T-helper 9 cell (primary cell): Measurements from ENCODE around the gene AASS.

Source experiments
- DNase-seq: peaks from one replicate; pipeline ENCODE4 v3.0.0-alpha.2; 2020

Gene AASS

DNA sequence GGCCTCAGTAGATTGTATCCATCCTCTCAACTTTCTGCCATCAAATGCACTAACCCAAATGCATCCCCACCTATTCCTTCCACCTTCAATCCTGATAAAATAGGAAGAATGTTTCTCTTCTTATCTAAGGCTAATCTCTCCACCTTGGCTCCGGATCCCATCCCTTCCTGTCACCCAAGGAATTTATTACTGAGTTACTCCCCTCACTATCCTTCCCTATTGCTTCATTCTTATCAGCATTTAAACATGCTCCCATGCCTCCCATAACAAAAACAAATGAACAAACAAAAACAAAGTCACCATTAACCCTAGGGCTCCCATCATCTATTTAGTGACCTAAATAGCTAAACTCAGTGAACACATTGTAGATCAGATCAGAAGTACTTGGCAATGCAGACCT lies 25.3 kb downstream of the AASS start:
- DNase-seq = no peak

DNA sequence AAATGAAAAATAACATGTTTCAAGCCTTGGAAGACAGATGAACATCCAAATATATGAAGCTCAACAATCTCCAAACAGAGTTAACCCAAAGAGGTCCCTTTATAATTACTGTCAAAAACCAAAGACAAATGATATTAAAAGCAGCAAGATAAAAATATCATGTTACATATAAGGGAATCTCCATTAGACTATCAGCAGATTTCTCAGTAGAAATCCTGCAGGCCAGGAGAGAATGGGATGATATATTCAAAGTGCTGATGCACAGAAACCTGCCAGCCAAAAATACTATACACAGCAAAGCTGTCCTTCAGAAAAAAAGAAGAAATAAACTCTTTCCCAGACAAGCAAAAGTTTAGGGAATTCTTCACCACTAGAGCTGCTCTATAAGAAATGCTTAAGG lies 41.0 kb downstream of the AASS start:
- DNase-seq = no peak

DNA sequence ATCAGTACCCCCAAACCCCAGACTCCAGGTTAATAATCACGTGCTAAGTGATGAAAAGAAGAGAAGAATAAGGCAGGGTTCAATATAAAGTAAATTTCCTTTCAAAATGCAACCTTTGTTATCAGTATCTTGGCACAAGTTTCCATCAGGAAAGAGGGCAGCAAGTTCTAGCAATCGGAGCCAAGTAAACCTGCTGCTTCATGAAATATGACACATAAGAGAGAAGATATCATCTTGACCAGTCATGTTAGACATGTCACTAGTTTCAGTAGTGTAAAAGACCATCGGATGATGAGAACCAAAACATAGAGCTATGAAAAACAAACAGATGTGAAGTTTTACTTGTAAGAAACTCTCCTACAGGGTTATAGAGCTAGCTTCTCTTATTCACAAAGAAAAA lies 44.0 kb downstream of the AASS start:
- DNase-seq = no peak

DNA sequence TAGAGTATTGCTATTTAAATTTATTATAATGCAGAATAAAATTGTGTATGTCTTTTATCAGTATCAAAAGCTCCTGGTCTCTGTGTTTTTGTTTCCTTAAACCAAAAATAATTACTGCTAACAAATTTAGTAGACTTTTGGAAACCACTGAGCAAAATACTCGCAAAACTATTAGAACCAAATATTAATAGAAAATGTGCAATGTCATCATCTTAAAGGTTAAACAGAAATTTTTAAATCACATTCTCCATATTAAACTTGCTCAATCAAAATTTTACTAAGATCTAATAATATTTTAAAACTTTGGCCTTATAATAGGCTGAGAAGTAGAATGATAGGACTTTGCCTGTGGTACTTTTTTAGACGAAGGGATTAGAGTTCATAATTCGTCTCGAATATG lies 48.4 kb downstream of the AASS start:
- DNase-seq = no peak

DNA sequence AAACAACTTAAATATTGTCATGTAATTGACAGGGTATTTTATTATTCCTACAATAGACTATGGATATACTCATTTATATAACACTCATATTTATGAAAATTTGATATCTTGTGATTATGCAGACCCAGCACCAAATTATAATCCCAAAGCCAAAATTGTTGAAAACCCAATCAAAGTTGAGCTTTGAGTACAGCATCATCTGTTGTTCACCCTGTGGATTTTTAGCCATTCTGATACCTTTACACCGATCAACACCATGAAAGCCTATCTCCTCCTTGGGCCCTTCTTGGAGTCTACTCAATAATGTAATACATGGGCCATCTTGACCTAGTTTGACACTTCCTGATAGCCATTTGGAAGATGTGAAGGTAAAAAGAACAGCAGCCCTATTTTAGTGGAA lies 49.5 kb downstream of the AASS start:
- DNase-seq = no peak

DNA sequence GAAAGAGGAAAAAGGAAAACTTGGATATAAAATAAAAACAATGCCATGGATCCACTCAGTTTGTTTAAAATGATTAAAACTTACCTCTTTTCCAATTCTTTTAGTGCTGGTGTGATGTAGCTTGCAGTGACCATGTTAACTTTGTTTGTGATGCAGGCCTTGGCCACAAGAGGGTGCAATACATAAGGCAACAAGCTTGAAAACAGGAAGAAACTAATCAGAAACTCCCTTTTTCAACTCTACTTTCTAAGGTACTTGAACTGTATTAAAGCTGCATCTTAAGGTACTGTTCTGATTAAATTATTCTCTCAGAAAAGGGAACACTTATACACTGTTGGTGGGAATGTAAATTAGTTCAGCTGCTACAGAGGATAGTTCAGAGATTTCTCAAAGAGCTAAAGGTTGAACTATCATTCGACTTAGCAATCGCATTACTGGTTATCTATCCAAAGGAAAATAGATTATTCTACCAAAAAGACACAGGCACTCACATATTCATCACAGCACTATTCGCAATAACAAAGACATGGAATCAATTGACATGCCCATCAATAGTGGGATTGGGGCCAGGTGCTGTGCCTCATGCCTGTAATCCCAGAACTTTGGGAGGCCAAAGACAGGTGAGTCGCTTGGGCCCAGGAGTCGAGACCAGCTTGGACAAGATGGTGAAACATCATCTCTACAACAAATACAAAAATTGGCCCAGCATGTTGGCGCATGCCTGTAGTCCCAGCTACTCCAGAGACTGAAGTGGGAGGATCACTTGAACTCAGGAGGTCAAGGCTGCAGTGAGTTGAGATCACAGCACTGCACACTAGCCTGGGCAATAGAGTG lies 50.9 kb downstream of the AASS start:
- DNase-seq = peak; percentile 11

DNA sequence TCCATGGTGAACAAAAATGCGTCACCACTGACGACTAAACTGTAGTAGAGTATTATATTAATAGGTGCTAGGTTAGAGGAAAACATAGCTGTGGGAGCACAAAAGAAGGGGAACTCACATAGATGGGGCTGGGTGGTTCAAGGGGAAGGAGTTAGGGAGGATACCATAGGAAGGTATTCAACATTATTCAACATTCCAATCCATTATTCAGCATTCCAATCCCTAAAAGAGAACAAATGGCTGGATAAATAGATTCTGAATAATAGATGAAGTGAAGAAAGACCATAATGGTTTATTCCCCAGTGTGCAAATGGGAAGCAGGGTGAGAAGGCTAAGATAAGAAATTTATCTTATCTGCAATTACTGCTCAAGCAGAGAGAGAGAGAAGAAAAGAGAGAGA lies 61.4 kb downstream of the AASS start:
- no peak for DNase-seq

DNA sequence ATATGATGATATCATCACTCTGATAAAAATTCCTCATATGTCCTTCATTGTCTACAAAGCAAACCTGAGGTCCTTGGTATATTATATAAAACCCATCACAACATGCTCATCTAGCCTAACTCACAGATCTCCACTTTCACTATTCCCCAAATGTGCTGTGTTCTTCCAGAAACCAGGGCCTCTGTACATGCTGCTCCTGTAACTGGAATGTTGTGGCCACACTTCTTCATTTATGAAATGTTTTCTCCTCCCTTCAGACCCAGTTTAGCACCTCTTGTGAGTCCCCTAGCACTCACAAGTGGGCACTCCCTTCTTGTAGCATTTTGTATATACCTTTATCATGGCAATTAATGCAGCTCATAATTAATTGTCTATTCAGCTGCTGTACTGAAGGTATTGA lies 61.9 kb downstream of the AASS start:
- no peak for DNase-seq

DNA sequence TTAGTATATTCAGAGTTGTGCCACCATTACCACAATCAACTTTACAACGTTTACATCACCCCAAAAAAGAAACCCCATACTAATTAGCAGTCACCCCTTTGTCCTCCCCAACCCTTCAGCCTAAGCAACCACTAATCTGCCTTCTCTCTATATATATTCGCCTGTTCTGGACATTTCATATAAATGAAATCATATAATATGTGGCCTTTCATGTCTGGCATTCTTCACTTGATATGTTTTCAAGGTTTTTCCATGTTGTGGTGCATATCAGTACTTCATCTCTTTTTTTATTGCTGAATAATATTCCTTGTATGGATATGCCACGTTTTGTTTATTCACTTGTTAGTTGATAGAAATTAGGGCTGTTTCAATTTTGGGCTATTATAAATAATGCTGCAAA lies 70.4 kb downstream of the AASS start:
- DNase-seq = no peak

DNA sequence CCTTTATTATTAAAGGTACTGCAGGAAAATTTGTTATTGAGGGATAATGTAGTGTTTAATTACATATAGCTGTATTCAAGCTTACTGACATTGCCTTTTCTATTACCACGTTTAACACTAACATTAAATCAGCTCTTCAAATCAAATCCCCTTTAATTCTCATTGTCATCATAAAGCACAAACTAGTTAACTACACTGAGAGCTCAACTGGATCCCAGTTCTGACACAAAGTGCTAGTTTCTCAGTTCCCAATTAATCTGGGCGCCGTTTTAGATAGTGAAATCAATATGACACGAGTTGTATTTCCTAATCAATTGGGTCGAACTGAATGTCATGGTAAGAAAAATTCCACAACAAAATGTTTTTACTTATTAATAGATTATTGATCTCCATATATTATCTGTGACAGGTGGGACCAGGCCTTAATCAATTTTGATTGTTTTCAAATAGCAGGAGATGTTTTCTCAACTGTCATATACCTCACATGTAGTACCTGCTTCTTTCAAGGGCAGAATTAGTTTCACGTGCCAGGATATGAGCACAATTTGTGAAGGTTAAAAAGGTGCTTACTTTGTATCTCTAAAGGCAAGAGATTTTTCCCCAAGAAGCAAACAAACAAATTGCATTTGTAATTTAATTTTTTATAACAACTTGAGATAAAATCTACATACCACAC lies 71.0 kb downstream of the AASS start:
- DNase-seq = no peak

DNA sequence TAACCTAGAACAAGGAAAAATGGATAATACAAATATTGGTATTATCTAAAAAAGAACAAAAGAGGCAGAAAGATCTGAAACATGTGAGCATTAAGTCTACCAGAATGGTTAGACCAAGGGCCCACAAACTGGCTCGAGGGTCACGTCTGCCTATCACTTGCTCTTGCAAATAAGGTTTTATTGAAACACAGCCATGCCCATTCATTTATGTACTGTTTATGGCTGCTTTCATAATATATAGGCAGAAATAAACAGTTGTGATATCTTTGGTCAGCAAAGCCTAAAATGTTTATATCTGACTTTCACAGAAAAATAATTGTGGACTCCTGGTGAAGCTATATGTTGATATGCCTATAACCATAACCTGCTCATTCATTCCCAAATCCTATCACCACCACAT lies 71.8 kb downstream of the AASS start:
- no peak for DNase-seq

DNA sequence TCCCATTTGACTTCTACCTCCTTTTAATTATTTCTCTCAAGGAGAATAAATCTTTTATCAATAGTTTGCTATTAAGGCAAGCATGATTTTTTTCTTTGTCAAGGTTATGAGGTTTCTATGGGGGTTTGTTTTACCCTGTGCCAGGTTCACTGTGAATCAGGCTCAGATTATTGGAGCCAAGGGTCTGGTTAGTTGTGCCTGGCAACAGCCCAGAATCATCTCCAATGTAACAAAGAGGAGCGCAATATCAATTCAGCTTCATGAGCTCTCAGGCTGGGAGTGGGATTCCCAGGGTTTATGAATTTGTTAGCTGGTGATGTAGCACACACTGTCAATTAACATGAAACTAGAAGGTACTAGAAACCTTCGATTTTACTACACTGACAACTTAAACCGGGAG lies 73.2 kb downstream of the AASS start:
- DNase-seq = no peak

DNA sequence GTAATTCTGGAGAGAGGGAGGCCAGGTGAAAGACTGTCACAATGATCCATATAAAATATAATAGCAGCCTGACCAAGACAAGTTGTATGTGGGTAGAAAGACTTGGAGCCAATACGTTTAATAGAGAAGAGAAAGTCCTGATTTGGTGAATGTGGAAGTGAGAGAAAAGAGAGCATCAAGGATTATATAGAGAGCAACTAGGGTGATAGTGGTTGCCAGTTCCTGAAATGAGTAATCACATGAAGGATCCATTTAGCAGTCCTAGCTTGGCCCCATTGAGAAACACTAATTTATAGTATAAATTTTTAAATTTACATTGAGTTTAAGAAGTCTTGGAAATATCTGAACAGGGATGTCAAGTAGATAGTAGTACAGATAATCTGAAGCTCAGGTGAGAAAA lies 74.0 kb downstream of the AASS start:
- no peak for DNase-seq

DNA sequence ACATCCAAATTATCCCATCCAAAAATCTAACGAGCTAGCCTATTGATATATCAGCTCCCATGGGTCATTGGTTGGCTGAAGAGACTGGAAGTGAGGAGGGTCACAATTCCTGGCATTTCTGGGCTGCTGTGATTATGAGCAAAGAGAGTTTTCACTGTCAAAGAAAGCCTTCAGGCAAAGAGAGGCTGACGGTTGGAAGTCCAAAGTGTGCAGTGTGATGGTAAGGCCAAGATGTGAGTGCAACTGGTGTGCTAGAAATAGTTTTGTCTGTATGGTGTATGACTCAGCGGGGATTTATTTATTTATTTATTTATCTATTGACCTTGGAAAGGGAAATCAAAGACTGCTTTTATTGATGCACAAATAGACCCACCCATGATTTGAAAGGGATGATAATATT lies 75.0 kb downstream of the AASS start:
- DNase-seq = no peak

DNA sequence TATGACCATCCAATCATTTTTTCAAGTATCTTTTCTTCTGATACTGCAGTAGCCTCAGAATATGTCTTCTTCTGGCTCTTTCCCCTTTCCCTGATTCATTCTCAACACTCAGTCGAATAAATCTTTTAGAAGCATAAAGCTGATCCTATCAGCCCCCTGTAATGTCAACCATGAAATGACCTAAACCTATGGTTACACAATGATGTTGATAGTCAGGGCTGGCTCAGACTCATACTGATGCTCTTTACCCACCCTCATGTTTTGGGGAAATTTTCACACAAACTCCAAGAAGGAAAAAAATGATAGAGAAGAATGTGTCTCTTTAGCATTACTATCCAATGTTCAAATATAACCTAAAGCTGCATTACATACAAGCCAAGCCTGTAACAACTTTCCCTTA lies 76.0 kb downstream of the AASS start:
- no peak for DNase-seq

DNA sequence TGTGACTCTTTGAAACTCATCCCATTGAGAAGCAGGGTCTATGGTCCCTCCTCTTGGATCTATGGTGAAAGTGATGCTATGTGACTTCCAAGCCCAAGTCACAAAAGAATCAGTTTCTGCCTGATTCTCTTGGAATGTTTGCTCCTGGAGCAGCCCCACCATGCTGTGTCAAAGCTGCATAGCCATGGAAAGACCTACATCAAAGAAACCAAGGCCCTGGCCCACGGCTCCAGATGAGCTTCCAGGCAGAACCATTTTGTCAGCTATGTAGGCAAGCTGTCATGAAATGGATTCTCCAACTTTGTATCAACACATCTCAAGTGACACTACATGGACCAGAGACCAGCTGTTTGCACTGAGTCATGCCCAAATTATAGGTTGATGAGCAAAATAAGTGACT lies 77.0 kb downstream of the AASS start:
- no peak for DNase-seq

DNA sequence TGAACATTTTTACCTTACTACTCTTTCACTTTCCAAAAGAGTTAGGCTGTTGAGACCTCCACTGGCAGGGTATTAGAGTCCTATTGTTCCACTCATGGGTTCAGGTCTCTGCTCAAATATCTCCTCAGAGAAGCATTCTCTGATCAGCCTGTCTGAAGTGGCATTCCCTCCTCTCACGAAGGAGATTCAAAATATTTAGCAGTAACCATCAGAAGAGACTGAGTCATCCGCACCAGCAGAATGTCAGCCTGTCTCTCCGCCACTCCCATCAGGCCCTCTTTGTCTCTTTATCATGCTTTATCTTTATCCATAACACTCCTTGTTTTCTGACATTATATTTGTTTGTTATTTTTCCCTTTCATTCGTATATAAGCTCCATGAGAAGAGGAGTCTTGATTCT lies 79.1 kb downstream of the AASS start:
- DNase-seq = no peak

DNA sequence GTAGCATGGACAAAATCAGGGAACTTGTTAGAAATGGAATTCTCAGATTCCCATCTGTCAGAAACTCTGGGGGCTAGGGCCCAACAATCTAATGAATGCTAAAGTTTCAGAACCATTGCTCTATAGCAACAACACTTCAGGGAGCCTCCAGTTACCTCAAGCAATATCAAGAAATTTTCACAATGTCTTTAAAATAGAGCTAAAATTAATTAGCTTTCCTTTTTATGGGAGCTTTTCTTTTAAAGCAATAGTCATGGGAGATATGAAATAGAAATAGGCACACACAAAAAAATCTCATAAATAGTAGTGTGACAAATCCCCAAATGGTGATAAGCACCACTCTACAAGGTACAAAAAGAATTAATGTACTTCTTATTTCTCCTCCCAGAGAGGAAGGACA lies 80.9 kb downstream of the AASS start:
- no peak for DNase-seq

DNA sequence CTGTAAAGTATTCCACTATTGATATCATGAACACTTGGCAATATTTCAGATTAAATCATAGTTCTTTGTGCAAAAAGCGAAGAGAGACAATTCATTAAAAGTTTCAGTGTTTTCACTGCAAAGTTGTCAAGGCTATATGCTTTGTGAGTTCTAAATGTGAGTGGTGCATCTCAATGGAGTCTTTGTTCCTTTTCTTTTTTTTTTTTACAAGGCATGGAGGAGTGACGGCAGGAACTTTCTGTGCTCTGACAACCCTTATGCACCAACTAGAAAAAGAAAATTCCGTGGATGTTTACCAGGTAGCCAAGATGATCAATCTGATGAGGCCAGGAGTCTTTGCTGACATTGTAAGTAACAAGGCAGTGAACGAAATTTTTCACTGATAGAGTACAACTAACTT lies 84.5 kb downstream of the AASS start:
- DNase-seq = no peak

DNA sequence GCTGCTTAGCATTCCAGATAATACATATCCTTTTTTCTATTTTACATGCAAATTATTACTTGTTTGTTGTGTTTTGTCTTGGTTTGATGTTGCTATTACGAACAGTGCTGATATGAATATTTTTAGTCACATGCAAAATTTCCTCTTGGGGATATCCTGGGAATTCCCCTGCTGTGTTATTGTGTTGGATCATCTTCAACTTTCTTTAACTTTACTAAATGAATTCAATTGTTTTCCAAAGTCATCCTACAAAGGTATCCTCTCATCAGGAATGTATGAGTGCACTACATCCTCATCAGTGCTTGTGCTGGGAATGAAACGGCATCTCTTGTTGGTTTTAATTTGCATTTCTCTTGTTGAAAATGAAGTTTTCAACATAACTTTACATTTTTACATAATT lies 87.1 kb downstream of the AASS start:
- DNase-seq = no peak

DNA sequence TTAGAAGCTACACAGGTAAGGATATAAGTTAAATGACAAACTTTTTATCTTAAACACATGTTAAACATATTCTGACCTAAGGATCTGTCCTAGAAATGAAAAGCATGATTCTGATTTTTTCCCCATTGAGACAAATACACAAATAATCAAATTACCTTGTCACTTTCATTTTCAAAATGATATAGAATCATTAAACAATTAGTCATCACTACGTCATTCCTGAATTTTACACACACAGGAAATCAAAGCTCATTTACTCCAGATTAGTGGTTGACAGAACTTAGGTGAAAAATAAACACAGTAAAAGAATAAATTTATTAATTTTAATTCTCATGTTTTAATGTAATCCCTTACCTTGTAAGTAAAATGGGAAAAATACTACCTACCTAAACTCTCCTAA lies 89.0 kb downstream of the AASS start:
- no peak for DNase-seq

DNA sequence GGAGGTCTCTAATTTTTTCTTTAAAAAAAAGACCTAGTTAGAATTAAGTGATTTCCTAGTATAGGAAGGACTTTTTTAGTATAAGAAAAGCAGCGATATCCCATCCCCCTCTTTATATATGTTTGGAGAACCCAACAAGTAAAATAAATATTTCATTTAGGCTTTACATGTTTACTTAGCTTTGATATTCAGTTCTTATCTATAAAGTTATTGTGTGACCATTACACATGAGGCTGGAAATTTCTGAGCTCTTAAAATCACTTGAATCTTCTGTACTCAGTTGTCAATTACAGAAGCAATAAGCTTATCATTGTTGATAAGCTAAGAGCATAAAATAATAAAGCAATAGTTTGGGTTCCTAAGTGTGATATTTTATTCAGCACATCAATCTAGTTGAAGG lies 89.7 kb downstream of the AASS start:
- no peak for DNase-seq

DNA sequence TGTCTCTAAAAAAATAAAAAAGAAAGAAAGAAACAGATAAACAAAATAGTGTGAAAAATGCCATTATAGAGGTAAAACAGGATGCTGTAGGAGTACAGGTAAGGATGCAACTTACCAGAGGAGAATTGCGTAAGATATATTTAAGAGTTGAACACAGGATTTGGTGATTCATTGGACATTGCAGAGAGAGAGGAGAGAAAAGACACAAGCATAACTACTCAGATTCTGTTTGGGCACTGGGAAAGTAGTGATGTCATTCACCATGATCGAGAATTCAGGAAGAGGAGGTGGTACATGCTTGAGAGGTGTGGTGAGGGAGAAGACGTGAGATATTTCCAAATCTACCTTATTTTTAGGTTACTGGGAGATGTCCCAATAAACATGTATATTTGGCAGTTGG lies 97.6 kb downstream of the AASS start:
- DNase-seq = no peak

DNA sequence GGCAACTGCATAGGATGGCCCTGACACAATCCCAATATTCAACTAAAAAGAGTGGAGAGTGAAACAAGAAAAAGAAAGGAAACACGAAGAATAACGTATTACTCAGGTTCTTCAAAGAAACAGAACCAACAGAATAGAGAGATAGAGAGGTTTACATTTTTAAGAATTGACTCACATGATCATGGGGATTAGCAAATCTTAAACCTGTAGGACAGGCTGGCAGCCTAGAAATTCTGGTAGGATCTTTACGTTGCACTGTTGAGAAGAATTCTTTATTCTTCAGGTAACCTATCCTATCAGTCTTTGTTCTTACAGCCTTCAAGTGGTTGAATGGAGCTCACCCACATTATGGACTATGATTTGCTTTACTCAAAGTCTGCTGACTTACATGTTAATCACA lies 103.9 kb downstream of the AASS start:
- no peak for DNase-seq

DNA sequence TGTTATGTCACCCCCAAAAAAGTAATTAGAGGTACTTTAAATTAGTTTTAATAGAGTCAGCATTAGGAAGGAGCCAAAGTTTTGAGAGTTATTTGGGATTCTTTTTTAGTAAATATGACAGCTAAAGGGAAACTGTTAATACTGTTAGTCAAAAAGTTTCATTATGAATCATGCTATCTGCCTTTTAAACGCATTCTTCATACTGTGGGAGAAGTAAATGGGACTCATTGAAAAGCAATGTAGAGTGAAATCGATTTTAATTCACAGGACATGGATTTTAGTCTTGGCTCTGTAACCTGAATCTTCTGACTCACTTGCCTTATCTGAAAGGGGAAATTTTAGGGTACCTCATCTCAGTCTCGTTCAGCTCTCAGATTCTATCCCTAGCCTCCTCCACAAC lies 105.1 kb downstream of the AASS start:
- DNase-seq = no peak
